NCI-H2029 (cell line): Measurements from ENCODE around the gene YWHAQ.
"Not testable (repeated sequence)": the region's sequence is repeated elsewhere in the genome, so short reads cannot be mapped to it uniquely, and the experiment has no call there.

Experiments used
- DNase-seq: peaks from one replicate; lab custom pipeline; 2025; lab: John Stamatoyannopoulos, UW

The YWHAQ gene

GRCh38 chr2:9552219-9553178, 78.3 kb downstream of the YWHAQ start:
- DNase-seq = no peak

GRCh38 chr2:9550859-9551391, 79.9 kb downstream of the YWHAQ start:
- not testable (repeated sequence) for DNase-seq

- DNase-seq = no peak
Measured at GRCh38 chr2:9549420-9549819, 81.4 kb downstream of the YWHAQ start.

- DNase-seq = no peak
Measured at GRCh38 chr2:9548506-9548905, 82.3 kb downstream of the YWHAQ start.

GRCh38 chr2:9547262-9547991, 83.4 kb downstream of the YWHAQ start:
- no peak for DNase-seq

- no peak for DNase-seq
Measured at GRCh38 chr2:9545502-9545901, 85.3 kb downstream of the YWHAQ start.

- no peak for DNase-seq
Measured at GRCh38 chr2:9543557-9543956, 87.2 kb downstream of the YWHAQ start.

- no peak for DNase-seq
Measured at GRCh38 chr2:9539531-9539930, 91.3 kb downstream of the YWHAQ start.

GRCh38 chr2:9538000-9538507, 92.7 kb downstream of the YWHAQ start:
- DNase-seq = no peak

- no peak for DNase-seq
Measured at GRCh38 chr2:9536504-9536903, 94.3 kb downstream of the YWHAQ start.

GRCh38 chr2:9535177-9535576, 95.6 kb downstream of the YWHAQ start:
- no peak for DNase-seq
